HuH-7 (cell line): Measurements from ENCODE around the gene RYR2.
"Not testable (repeated sequence)": the region's sequence is repeated elsewhere in the genome, so short reads cannot be mapped to it uniquely, and the experiment has no call there.

Experiments
- DNase-seq: peaks from one replicate; pipeline ENCODE4 v3.0.0; 2011; ENCODE audit warnings: low spot score

Gene RYR2

DNA sequence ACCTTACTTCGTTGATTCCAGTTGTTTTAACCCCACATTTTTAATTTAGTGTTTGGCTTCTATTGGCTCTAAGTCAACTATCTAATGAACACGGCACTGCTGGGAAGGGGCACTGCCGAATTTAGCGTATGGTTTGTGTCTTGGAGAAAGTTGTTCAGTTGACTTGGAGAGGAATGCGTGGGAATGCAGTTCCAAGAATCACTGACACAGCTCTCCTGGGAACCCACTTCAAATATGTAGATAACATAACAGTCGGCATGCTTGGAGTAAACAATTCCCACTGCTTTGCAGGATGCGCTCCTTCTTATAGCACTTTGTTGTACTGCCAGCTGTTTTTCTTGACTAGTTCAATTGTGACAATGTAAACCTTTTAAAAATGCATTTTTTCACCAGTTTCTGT, 104.3 kb downstream of the RYR2 start:
- no peak for DNase-seq

GRCh38 chr1:237149857-237150256, 107.9 kb downstream of the RYR2 start:
- DNase-seq, result no peak

DNA sequence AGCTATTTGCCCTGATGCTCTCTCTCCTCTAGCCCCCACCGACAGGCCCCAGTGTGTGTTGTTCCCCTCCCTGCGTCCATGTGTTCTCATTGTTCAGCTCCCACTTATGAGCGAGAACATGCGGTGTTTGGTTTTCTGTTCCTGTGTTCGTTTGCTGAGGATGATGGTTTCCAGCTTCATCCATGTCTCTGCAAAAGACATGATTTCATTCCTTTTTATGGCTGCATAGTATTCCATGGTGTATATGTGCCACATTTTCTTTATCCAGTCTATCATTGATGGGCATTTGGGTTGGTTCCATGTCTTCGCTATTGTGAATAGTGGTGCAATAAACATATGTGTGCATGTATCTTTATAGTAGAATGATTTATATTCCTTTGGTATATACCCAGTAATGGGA, 110.0 kb downstream of the RYR2 start:
- not testable (repeated sequence) for DNase-seq

GRCh38 chr1:237152506-237153335, 110.7 kb downstream of the RYR2 start:
- DNase-seq, result no peak

DNA sequence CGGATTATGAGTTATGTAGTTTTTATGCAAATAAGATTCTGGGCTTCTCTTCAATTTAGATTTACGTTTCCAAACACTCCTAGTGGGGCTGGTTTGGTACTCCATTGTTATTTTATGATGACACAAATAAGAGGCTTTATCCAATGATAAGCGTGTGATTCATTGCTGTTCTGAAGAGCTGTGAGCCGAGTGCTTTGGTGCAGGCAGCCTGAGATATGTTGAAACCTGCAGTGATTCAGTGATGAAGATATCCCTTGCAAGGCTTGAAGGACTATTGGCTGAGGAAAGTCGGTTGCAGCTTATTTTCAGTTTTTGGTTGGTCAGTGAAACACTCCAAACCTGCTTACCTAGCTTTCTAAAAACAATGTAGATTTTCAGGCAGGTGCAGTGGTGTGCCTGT, 112.2 kb downstream of the RYR2 start:
- no peak for DNase-seq

- no peak for DNase-seq
These were observed 122.7 kb downstream of the RYR2 start for GRCh38 chr1:237164406-237165352.

DNA sequence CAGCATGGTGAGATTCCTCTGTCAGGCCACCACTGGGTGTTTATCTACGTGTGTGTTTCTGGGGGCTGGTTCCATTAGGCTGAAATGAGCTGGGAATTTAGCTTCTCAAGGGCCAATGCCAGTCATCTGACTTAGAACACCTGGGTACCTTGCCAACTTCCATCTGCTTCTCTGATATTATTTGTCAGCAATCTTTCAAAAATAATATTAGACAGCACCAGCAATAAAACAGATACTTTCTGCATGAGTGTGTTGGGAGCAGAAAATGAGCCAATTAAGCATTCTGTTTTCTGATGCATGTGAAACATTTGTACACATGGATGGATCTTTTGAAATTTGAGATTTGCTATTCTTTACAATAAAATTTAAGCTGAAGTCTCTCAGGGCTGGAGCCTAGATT, 124.1 kb downstream of the RYR2 start:
- no peak for DNase-seq

GRCh38 chr1:237166593-237167101, 124.7 kb downstream of the RYR2 start:
- DNase-seq, result no peak

- DNase-seq, result no peak
These were observed 128.2 kb downstream of the RYR2 start for GRCh38 chr1:237170149-237170548.

DNA sequence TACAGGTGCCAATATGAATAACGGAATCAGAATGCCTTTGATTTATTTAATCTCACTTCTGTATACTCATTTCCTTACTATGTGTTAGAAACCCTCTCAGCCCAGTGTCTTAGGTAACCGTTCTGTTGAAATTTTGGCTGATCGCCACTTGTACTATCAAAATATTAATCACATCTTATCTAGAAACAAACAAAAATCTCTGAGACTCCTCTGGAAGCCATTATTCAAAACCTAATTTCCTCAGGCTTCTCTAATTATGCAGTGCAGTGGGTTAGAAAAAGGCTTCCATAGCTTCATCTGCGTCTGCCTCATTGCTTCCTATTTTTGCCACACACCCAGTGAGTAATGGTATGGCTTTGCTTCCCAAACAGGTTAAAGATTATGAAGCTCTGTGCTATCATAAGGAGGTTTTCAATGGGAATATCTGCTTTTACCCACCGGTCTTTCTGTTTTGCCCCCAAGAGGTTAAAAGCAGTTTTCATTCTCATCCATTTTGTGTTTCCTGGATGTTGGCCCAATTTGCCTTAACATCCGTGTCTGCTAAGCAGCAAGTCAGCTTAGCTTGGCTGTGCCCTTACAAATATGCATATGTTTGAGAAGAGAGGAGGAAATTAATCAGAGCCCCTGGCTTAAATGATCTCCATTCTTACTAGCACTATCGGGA, 129.6 kb downstream of the RYR2 start:
- DNase-seq, result no peak

GRCh38 chr1:237172118-237172485, 130.1 kb downstream of the RYR2 start:
- no peak for DNase-seq

DNA sequence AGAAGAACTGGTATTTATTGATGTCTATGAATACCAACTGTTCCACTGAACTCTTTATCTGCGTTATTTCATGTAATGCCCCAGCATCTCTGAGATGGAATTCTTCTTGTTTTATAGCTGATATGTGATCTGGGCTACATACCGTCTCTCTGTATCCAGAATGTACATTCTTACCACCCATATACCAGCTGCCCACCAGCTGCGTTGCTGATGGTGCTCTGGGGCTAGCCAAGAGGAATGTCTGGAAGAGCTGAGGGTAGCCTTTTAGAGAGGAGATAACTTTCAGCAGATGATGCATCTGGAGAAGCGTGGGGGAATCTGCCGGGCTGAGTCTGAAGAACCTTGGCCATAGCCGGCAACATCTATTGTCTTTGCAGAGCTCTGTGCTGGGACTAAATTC, 137.5 kb downstream of the RYR2 start:
- DNase-seq, result no peak

DNA sequence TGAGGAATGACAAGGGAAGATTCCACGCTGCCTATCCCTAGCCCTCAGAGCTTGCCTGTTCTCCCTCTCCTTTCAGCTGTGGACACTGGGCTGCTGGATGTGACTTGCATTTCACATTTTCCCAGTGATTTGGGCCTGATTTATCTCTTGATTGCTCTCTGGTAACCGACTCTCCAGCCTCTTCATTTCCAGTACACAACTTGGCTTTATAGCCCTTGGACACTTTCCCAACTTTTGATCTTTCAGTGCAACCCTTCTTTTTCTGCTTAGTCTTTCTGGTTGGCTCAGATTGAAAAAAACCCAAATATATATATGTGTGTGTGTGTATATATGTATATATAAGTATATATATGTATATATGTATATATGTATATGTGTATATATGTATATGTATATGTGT, 138.3 kb downstream of the RYR2 start:
- DNase-seq, result no peak

DNA sequence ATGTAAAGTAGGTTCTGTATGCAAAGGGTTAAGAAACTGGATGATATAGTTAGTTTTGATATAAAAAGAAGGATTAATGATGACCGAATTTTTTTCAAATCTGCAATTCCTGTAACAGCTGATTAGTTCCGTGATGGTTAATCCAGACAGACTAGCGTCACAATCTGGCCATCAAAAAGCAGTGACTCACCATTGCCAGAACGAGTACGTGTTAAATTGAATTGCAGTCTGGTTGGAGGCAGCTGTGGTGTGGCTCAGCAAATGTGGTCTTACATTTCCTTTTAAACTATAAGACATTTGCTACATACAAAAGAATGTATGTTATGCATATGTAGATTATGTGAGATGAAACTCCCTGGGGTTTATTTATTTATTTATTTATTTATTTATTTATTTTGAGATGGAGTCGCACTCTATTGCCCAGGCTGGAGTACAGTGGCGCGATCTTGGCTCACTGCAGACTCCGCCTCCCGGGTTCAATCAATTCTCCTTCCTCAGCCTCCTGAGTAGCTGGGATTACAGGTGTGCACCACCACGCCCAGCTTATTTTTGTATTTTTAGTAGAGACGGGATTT, 139.8 kb downstream of the RYR2 start:
- DNase-seq, result no peak

DNA sequence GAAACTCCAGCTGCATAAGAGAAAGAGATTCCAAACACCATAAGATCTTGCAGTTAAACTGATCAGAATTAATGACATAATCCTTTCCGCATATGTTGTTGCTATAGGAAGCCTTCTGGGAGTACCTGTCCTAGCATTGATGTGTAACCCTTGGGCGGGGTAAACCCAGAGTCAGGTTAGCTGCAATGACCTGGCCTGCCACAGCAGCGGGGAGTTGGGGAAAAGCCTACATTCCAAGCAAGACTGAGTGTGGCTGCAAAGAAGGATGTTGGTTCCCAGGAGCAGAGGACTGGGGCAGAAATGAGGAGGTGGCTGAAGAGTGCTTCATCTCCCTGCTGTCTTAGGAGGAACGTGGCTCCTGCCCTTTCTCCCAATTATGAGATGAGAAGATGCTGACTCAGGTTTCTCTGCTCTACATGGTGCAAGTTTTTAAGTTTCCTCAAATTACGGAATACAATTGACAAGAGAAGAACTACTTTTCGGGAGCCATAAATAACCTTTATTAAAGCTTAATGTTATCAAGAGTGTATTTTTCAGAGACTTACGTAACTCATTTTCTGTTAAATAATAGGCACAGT, 142.1 kb downstream of the RYR2 start:
- no peak for DNase-seq

DNA sequence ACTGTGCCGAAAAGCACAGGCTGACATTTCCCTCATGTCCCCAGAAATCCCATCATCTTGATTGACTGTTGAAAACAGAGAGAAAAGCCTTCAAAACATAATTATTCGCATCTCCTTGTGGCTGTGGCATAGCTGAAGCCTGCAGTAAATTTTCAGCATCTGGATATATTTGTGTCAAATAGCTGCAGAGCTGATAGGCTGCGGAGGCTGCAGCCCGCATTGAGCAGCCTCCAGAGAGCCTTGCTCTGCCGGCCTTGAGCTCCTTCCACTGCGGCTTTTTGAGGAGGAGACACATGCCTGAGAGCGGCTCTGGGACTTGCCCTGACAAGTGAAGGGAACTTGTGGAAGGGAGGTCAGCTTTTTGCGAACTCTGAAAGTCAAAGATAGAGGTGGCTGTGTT, 144.7 kb downstream of the RYR2 start:
- no peak for DNase-seq

GRCh38 chr1:237187842-237188241, 145.9 kb downstream of the RYR2 start:
- DNase-seq, result no peak

DNA sequence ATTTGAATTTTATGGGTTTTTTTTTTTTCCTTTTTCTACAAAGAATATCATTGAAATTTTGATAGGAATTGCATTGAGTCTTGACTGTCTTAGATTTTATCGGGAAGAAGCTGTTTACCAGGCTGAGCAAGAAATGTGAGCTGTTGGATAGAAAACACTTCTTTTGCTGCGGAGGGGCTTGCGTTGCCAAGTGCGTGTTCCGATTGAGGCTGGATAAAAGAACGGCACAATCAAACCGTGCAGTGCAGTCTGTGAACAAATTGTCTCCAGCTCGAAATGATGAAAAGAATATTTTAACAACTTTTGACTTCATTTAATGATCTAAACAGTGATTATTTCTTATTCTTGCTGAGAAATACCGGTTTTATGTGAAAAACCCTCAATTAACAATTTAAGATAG, 149.4 kb downstream of the RYR2 start:
- no peak for DNase-seq

GRCh38 chr1:237197470-237198425, 155.8 kb downstream of the RYR2 start:
- DNase-seq, result no peak

GRCh38 chr1:237199026-237199425, 157.0 kb downstream of the RYR2 start:
- DNase-seq, result no peak

DNA sequence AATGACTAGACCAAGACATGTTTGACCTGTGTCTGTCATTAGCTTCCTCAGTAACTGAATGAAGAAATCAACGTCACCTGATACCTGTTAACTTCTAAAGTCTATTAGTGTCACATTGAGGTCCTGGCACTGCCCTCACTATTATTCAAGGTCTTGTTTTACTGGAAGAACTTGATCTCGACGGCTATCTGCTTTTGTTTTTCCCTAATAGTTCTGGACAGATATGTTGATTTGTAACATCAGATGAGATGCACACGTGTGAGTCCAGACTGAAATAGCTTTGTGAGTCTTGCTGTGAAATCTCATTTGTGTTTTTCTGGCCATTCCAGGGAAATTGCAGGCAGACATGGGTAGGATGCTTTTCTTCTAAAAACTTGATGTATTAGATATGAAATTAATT, 159.2 kb downstream of the RYR2 start:
- DNase-seq, result no peak
